ENCODE data around the gene C1QTNF7.

Gene C1QTNF7

GRCh38 chr4:15416357-15417232 lies 11.2 kb upstream of the C1QTNF7 start:
- no peak for DNase-seq

- DNase-seq = no peak
Measured at GRCh38 chr4:15417233-15417660, 10.6 kb upstream of the C1QTNF7 start.

- no peak for DNase-seq
Measured at GRCh38 chr4:15418956-15419355, 8.9 kb upstream of the C1QTNF7 start.

- peak; percentile 54 for DNase-seq
Measured at GRCh38 chr4:15420642-15421041, 7.2 kb upstream of the C1QTNF7 start.

- no peak for DNase-seq
Measured at GRCh38 chr4:15423285-15423711, 4.5 kb upstream of the C1QTNF7 start.

- no peak for DNase-seq
Measured at GRCh38 chr4:15425520-15425919, 2.3 kb upstream of the C1QTNF7 start.

- DNase-seq = no peak
Measured at GRCh38 chr4:15427161-15427560, 672 bp upstream of the C1QTNF7 start.

GRCh38 chr4:15428611-15429010 lies 778 bp downstream of the C1QTNF7 start:
- no peak for DNase-seq

- no peak for DNase-seq
Measured at GRCh38 chr4:15434091-15434490, 6.3 kb downstream of the C1QTNF7 start.

- DNase-seq = no peak
Measured at GRCh38 chr4:15434676-15435075, 6.8 kb downstream of the C1QTNF7 start.

GRCh38 chr4:15436513-15436912 lies 8.7 kb downstream of the C1QTNF7 start:
- no peak for DNase-seq

GRCh38 chr4:15438939-15439524 lies 11.2 kb downstream of the C1QTNF7 start:
- no peak for DNase-seq

GRCh38 chr4:15443371-15444160 lies 15.7 kb downstream of the C1QTNF7 start:
- DNase-seq = no peak

- no peak for DNase-seq
Measured at GRCh38 chr4:15444276-15444675, 16.4 kb downstream of the C1QTNF7 start.

GRCh38 chr4:15444879-15445547 lies 17.2 kb downstream of the C1QTNF7 start:
- DNase-seq = no peak

- peak; percentile 77 for DNase-seq
Measured at GRCh38 chr4:15451181-15451865, 23.5 kb downstream of the C1QTNF7 start.

- peak; percentile 88 for DNase-seq
Measured at GRCh38 chr4:15451866-15452765, 24.3 kb downstream of the C1QTNF7 start.

GRCh38 chr4:15455290-15455689 lies 27.5 kb downstream of the C1QTNF7 start:
- DNase-seq = peak; percentile 32

GRCh38 chr4:15457406-15458201 lies 29.8 kb downstream of the C1QTNF7 start:
- peak; percentile 24 for DNase-seq

GRCh38 chr4:15458616-15459015 lies 30.8 kb downstream of the C1QTNF7 start:
- no peak for DNase-seq

All from NCI-H226 (cell line).